T-helper 2 cell treated with Interferon-gamma antibody and Interleukin-4, amounts not matched to agents 100 ng/mL and 5 ng/mL, for 36 hours (primary cell): ENCODE measurements around the gene SECISBP2L. TPM values are rescaled to one million over a fixed set of nuclear protein-coding genes. Genes with fewer than 3 reads are reported as not detected.
"Not testable (repeated sequence)": the region's sequence is repeated elsewhere in the genome, so short reads cannot be mapped to it uniquely, and the experiment has no call there.

Experiments used
- intact Hi-C: fragments of 100-400 bp; cut with micrococcal nuclease; formaldehyde crosslinking; loops from one replicate; pipeline ENCODE4 v1.15.1; 2023
- total RNA-seq: library from RNA; stranded (reverse); gene quantifications from 2 replicates; pipeline ENCODE4 v1.2.3, GENCODE V29; 2022

Gene SECISBP2L, protein sequence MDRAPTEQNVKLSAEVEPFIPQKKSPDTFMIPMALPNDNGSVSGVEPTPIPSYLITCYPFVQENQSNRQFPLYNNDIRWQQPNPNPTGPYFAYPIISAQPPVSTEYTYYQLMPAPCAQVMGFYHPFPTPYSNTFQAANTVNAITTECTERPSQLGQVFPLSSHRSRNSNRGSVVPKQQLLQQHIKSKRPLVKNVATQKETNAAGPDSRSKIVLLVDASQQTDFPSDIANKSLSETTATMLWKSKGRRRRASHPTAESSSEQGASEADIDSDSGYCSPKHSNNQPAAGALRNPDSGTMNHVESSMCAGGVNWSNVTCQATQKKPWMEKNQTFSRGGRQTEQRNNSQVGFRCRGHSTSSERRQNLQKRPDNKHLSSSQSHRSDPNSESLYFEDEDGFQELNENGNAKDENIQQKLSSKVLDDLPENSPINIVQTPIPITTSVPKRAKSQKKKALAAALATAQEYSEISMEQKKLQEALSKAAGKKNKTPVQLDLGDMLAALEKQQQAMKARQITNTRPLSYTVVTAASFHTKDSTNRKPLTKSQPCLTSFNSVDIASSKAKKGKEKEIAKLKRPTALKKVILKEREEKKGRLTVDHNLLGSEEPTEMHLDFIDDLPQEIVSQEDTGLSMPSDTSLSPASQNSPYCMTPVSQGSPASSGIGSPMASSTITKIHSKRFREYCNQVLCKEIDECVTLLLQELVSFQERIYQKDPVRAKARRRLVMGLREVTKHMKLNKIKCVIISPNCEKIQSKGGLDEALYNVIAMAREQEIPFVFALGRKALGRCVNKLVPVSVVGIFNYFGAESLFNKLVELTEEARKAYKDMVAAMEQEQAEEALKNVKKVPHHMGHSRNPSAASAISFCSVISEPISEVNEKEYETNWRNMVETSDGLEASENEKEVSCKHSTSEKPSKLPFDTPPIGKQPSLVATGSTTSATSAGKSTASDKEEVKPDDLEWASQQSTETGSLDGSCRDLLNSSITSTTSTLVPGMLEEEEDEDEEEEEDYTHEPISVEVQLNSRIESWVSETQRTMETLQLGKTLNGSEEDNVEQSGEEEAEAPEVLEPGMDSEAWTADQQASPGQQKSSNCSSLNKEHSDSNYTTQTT
- total RNA-seq: 30.4 and 31.6 TPM in 2 replicates

- intact Hi-C loops: loop anchor here (1.0 to 5.0 kb wide), 6 partner anchors 84 to 574 kb away; partner anchors contain the start of genes CEP152, COPS2, DTWD1 and FAM227B
Observed at GRCh38 chr15:49046220-49047102, at the start of gene SECISBP2L. SECISBP2L (minus strand) TSS chr15:49046446; CDS start chr15:49046299, 147 bp downstream.

GRCh38 chr15:49094923-49095322 is 48.7 kb upstream of the SECISBP2L start:
- intact Hi-C loops: no loop called here

- intact Hi-C loops: no loop called here
Observed at GRCh38 chr15:49093252-49094105, 47.2 kb upstream of the SECISBP2L start.

GRCh38 chr15:49088996-49089395 is 42.8 kb upstream of the SECISBP2L start:
- intact Hi-C loops: no loop called here

DNA sequence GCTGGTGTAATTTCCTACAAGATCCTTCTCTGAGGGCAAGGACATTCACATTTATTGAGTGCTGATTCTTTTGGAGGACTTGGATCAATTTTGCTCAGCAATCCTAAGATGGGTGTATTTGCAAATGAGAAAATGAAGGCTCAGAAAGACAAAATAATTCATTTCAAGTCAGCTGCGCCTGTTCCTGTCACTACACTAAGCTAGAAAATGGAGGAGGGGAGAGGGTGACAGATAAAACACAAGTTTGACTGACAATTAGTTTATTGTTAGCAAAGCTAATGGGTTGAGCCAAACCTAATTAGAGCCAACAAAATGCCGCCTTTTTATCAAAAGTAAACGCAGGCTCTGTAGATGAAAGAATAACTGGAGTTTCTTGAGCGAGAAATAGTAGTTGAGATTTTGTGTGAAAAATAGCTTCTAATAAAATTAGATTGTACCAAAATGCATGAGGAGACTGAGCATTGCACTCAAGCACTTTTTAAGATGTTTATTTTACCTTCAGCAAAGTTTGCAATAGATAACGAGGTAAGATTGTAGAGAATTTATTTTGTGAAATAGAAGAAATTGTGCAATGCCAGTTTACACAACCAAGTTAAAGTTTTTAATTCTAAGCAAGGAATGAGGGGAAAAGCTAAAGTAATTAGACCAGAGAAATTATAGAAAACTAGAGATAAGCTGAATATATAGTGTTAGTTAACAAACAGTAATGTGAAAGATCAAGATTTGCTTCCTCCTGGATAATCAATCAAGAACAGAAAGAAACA is 39.6 kb upstream of the SECISBP2L start:
- intact Hi-C loops: no loop called here

- intact Hi-C loops: no loop called here
Observed at GRCh38 chr15:49084285-49084570, 38.0 kb upstream of the SECISBP2L start.

GRCh38 chr15:49083401-49084284 is 37.4 kb upstream of the SECISBP2L start:
- intact Hi-C loops: no loop called here

- intact Hi-C loops: no loop called here
Observed at GRCh38 chr15:49082960-49083359, 36.7 kb upstream of the SECISBP2L start.

DNA sequence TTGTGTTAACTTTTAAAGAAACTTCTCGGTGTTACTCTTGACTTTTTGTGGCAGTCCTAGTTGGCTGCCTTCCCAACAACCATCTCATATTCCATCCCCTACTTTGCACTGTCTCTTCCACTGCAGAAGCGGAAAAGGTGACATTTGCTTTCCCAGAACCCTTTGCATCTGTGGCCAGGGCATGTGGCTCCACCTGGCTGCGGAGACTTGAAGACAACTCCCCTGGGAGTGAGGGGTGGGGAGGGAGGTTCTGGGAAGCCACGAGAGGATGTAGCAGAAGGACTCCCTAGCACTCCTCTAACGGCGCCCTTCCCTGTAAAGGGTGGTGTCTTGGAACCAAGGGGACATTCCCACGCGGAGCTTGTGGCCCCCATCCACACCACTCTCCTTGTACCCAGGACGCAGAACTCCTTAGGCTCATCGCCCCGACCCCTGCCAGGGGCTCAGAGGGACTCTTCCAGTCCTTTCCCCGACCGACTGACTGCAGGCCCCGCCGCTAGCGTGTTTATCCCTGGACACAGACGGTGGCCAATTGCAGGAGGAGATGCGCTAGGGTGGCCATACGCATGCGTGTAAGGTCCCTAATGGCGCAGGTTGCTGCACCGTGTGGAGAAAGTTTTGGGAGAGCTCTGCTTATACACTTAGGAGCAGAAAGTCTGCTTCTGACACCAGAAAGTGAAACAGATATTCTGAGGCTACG is 33.2 kb upstream of the SECISBP2L start:
- intact Hi-C loops: no loop called here

DNA sequence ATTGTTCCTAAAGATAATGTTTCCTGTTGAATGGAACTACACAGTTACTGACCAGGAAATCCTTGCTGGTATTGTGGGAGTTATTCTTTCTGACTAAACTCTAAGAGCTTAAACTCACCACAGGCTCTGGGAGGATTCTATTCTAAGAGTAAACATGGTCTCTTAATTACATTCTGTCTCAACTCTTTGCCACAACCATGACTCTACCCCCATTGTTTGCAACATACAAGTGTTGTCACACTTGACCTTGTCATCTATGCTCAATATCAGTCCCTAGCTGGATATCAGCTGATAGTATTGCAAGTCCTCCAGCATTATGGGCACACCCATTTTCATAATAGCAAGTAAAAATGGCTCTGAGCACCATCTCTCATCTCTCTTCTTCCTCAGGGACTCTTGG is 29.6 kb upstream of the SECISBP2L start:
- intact Hi-C loops: no loop called here

- intact Hi-C loops: not testable (repeated sequence)
Observed at GRCh38 chr15:49074589-49075287, 28.5 kb upstream of the SECISBP2L start.

- intact Hi-C loops: no loop called here
Observed at GRCh38 chr15:49066372-49066771, 20.1 kb upstream of the SECISBP2L start.

DNA sequence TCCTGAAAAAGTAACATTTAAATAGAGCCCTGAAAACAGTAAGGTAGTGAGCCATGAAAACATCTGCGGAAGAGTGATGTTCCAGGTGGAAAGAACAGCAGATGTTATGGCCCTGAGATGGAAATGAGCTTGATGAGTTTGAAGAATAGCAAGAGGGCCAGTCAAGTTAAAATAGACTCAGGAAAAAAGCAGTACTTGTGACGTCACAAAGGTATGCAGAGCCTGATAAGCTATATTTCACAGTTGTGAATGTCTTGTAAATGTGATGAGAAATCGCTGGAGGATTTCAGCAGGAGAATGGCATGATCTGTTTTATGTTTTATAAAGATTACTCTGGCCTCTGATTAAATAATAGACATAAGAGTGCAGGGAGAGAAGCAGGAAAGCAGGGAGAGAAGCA is 18.6 kb upstream of the SECISBP2L start:
- intact Hi-C loops: no loop called here

DNA sequence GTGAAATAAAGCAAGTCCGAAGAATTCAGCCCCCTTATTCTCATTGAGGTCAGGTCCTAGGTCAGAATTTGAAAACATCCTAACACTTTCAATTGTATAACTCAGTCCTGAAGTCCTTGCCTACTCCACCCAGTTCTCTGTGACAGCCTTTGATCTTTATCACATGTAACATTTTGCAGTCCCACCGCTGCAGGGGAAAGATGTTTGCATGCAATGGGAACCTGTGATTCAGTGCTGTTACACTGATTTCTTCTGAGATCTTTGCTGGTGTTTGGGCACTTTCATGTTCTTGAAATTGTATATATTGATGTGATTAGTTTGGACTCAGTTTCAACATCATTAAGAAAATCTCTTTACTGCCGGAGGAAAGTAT is 18.0 kb upstream of the SECISBP2L start:
- intact Hi-C loops: no loop called here

DNA sequence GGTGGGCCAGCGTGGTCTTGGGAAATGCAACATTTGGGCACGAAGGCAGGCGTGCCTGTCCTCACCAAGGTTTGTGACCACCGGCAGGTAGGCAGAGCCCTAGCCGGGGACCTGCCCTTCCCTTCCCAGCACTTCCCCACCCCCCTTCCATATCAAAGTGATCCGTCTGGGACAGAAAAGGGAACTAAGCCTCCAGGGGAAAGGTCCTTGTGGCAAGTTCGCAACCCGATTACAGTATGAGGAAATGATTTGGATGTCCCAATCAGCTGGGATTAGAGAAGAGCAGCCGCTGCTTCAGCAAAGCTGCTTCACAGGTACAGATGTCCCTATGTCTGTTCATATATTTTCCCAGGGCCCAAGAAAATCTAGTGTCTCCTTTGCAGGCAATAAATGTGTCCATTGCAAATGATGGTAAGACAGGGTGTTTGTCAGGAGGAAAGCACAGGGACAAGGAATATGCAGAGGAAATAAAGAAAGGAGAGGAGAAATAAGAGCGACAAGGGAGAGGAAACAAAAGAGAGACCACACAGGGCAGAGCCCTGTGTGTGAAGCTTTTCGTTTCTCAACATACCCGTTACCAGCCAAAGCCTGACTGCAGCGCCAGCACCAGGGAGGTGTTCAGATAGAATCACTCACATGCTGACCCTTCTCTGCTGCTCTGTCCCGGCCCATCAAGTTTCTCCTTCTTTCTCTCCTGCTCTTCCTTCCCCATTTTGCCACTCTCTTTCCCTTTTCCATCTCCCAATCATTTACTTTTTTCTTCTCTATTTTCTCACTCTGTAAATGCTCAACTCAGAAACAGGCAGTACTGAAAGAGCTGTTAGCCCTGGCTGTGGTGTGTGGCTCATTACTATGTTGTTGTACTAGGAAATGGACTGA is 17.4 kb upstream of the SECISBP2L start:
- intact Hi-C loops: no loop called here

GRCh38 chr15:49062900-49063299 is 16.7 kb upstream of the SECISBP2L start:
- intact Hi-C loops: no loop called here
